Ramos (cell line): ENCODE data around the gene LSM4.

Experiments
- in situ Hi-C: fragments of 300-500 bp; cut with MboI; formaldehyde crosslinking; loops from one replicate; pipeline ENCODE4 v1.14.3; 2022; ENCODE audit warnings: low sequenced_read_pairs; ENCODE audit not compliant: unreplicated experiment

LSM4 gene

DNA sequence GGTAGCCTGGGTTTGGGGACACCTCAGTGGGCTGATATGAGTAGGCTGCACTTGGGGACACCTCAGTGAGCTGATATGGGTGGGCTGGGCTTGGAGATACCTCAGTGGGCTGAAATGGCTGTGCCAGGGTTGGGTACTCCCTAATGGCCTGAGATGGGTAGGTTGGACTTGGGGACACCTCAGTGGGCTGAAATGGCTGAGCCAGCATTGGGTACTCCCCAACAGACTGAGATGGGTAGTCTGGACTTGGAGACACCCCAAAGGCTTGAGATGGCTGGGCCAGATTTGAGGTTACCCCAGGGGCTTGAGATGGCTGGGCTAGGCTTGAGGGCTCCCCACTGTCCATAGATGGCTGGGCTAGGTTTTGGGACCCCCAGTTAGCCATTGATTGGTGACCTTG lies 60.7 kb downstream of the LSM4 start:
- in situ Hi-C loops, result no loop called here

- in situ Hi-C loops, result no loop called here
These were observed 61.4 kb downstream of the LSM4 start for GRCh38 chr19:18261474-18261873.

- in situ Hi-C loops, result no loop called here
These were observed 63.0 kb downstream of the LSM4 start for GRCh38 chr19:18259893-18260292.

GRCh38 chr19:18257503-18258470 lies 65.1 kb downstream of the LSM4 start:
- in situ Hi-C loops, result no loop called here
